Measurements from ENCODE around the gene GJA4. TPM values are rescaled to one million over a fixed set of nuclear protein-coding genes. Genes with fewer than 3 reads are reported as not detected.

The GJA4 gene
- total and polyA plus RNA-seq, 2 of the 8 experiments (the other 6 are each of a cell fraction or from before 2014, with no cell fraction given), result 3.2 to 3.9 TPM

- TF ChIP-seq JUND (IDR thresholded peaks at IDR 0.05; ENCODE audit: low read length) (no peak), HDAC2 (IDR thresholded peaks at IDR 0.05; ENCODE audit: borderline replicate concordance in 1 of 2, low read depth in 2 of 2, low read length in 2 of 2) (no peak)
These were observed at the start of gene GJA4 (continued) for GRCh38 chr1:34792868-34793727.
